Kasumi-1 (cell line): Measurements from ENCODE around the gene FERMT3.
"Not testable (repeated sequence)": the region's sequence is repeated elsewhere in the genome, so short reads cannot be mapped to it uniquely, and the experiment has no call there.

ENCODE experiments used
- DNase-seq, 2 experiments: peaks; one replicate each; lab custom pipeline; 2025; lab: John Stamatoyannopoulos, UW

FERMT3 gene

GRCh38 chr11:64206457-64207255 lies at the start of gene FERMT3:
TSS of gene FERMT3 (plus strand) at chr11:64206721. CDS start at chr11:64207365, 644 bp downstream.
- DNase-seq, result peak; percentile 94 to 96

GRCh38 chr11:64157631-64158394 lies 48.7 kb upstream of the FERMT3 start:
- DNase-seq, result no peak

- no peak for DNase-seq
These were observed 45.5 kb upstream of the FERMT3 start for GRCh38 chr11:64161037-64161436.

GRCh38 chr11:64162769-64163168 lies 43.8 kb upstream of the FERMT3 start:
- not testable (repeated sequence) for DNase-seq

GRCh38 chr11:64163951-64164350 lies 42.6 kb upstream of the FERMT3 start:
- no peak for DNase-seq

- DNase-seq, result peak; percentile 24 to 53
These were observed 41.9 kb upstream of the FERMT3 start for GRCh38 chr11:64164392-64165312.

- DNase-seq, result no peak
These were observed 41.1 kb upstream of the FERMT3 start for GRCh38 chr11:64165481-64165841.

GRCh38 chr11:64165842-64166635 lies 40.5 kb upstream of the FERMT3 start, which contains the start of gene MACROD1:
TSS of gene MACROD1 (minus strand) at chr11:64166113. CDS start at chr11:64165994, 119 bp downstream.
- DNase-seq, result peak; percentile 82 to 83

- no peak for DNase-seq
These were observed 36.1 kb upstream of the FERMT3 start for GRCh38 chr11:64170419-64170818.

GRCh38 chr11:64173616-64174355 lies 32.7 kb upstream of the FERMT3 start:
- no peak for DNase-seq

- DNase-seq, result no peak
These were observed 29.8 kb upstream of the FERMT3 start for GRCh38 chr11:64176751-64177150.

GRCh38 chr11:64178203-64178602 lies 28.3 kb upstream of the FERMT3 start:
- DNase-seq, result no peak

GRCh38 chr11:64178951-64179639 lies 27.4 kb upstream of the FERMT3 start:
- no peak for DNase-seq

- DNase-seq, result no peak
These were observed 25.6 kb upstream of the FERMT3 start for GRCh38 chr11:64180891-64181290.

- peak; percentile 87 to 88 for DNase-seq
These were observed 24.8 kb upstream of the FERMT3 start for GRCh38 chr11:64181506-64182411.

GRCh38 chr11:64183890-64184289 lies 22.6 kb upstream of the FERMT3 start:
- DNase-seq, result no peak

- peak; percentile 41 to 42 for DNase-seq
These were observed 21.3 kb upstream of the FERMT3 start for GRCh38 chr11:64185175-64185692.

- peak; percentile 99 to 100 for DNase-seq
These were observed 20.6 kb upstream of the FERMT3 start, which contains the start of gene STIP1 for GRCh38 chr11:64185693-64186491. TSS of gene STIP1 (plus strand) at chr11:64186171. CDS start at chr11:64186262, 91 bp downstream.
